NT2/D1 (cell line): Measurements from ENCODE around the gene SAMD10.

Experiments
- DNase-seq: peaks from one replicate; pipeline ENCODE4 v3.0.0-alpha.2; 2011; ENCODE audit warnings: low read depth, low spot score
- H3K27me3 ChIP-seq: 2 replicates; pipeline ENCODE4 v1.6.0; 2011; ENCODE audit warnings: mild to moderate bottlenecking; ENCODE audit not compliant: insufficient read length, insufficient read depth
- H3K36me3 ChIP-seq: 2 replicates; pipeline ENCODE4 v1.6.1; 2011; ENCODE audit warnings: mild to moderate bottlenecking, low read length, mixed read lengths; ENCODE audit not compliant: insufficient read depth, insufficient read length
- H3K4me1 ChIP-seq: 2 replicates; pipeline ENCODE4 v1.5.1; 2011; ENCODE audit not compliant: insufficient read depth, insufficient read length
- H3K4me3 ChIP-seq: 2 replicates; pipeline ENCODE4 v1.5.1; 2011; ENCODE audit warnings: low read depth; ENCODE audit not compliant: insufficient read length
- H3K9ac ChIP-seq: 2 replicates; pipeline ENCODE4 v1.6.0; 2011; ENCODE audit warnings: low read depth; ENCODE audit not compliant: insufficient read length
- H3K9me3 ChIP-seq: 2 replicates; pipeline ENCODE4 v1.5.1; 2011; ENCODE audit warnings: mild to moderate bottlenecking, low read length; ENCODE audit not compliant: insufficient read depth
- SUZ12 ChIP-seq: IDR thresholded peaks from 2 replicates; pipeline ENCODE4 v1.6.1; 2011; ENCODE audit not compliant: insufficient read length, insufficient read depth; ENCODE audit errors: extremely low read depth
- YY1 ChIP-seq: IDR thresholded peaks from 2 replicates; pipeline ENCODE4 v1.6.1; 2011; ENCODE audit not compliant: insufficient read length, insufficient read depth
- ZNF274 ChIP-seq: IDR thresholded peaks from 2 replicates; pipeline ENCODE4 v1.6.1; 2011; ENCODE audit warnings: mild to moderate bottlenecking, low read depth, low read length

Gene SAMD10

DNA sequence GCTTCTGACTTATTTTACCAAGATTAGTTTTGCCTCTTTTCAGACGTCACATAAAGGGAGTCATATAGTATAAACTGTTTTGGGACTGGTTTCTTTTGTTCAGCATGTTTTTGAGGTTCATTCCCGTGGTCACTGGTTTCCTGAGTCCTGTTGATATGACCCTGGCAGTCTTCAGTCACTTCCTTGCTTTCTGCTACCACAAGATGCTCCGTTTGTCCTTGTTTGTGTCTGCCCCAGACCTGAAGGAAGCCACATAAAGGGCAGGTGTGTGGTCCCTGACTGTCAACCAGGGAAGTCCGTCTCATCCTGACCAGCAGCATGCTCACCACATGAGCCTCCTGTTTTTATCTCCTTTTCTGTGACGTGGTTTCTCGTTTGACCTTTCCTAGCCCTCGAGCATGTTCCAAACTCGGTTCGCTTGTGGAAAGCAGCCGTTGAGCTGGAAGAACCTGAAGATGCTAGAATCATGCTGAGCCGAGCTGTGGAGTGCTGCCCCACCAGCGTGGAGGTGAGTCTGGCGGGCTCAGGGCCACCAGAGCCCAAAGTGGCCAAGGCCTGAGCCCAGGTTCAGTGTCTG lies 30.5 kb upstream of the SAMD10 start:
- Histone ChIP-seq H3K4me3 (no peak overlapping the region), H3K36me3 (peaks cover 81% of the 10 kb centered on the region), H3K9ac (no peak overlapping the region), H3K27me3 (no peaks in the 10 kb centered on the region), H3K4me1 (peaks cover 4% of the 10 kb centered on the region), H3K9me3 (peaks cover 21% of the 10 kb centered on the region)
- no peak for TF ChIP-seq ZNF274
- TF ChIP-seq YY1, result no peak
- no peak for TF ChIP-seq SUZ12
- DNase-seq, result no peak

DNA sequence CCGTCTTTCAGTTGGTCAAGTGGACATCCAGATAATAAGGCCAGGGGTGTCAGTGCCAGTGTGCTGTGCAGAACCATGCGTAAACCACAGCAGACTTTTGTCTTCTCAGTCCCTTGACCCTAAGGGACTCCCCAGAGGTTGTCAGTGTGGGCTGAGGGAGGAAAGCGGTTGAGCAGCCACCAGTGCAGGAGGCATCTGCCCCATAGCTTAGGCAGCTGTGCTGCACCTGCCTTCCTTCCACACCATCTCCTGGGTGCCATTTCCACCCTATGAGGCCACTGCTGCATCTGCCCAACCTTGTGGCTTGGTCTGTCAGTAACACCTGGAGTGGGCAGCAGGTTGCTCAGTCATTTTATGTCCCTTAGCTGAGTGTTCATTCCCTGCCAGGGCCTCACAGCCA lies 27.5 kb upstream of the SAMD10 start:
- Histone ChIP-seq H3K36me3 (peaks cover 85% of the 10 kb centered on the region), H3K4me3 (no peak overlapping the region), H3K27me3 (no peaks in the 10 kb centered on the region), H3K9me3 (peaks cover 21% of the 10 kb centered on the region), H3K9ac (peak overlapping the region; percentile 26), H3K4me1 (peaks cover 4% of the 10 kb centered on the region)
- DNase-seq, result no peak
- no peak for TF ChIP-seq SUZ12
- TF ChIP-seq ZNF274, result no peak
- no peak for TF ChIP-seq YY1

DNA sequence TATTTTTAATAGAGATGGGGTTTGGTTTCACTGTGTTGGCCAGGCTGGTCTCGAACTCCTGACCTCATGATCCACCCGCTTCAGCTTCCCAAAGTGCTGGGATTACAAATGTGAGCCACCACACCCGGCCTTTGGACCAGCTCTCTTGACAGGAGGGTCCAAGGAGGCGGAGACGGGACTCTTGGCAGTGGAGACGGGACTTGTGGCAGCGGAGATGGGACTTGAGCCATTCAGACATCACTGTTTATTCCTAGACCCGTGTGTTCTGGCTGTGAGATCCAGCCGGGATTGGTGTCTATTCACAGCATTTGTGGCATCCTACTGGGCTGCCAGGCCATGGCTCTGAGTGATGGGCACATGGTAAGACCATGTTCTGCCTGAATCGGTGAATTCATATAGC lies 27.0 kb upstream of the SAMD10 start:
- peaks cover 21% of the 10 kb centered on the region for H3K9me3 ChIP-seq
- peaks cover 86% of the 10 kb centered on the region for H3K36me3 ChIP-seq
- DNase-seq, result no peak
- H3K9ac ChIP-seq, result no peak overlapping the region
- H3K27me3 ChIP-seq, result no peaks in the 10 kb centered on the region
- no peak overlapping the region for H3K4me3 ChIP-seq
- TF ChIP-seq YY1 (no peak), SUZ12 (no peak), ZNF274 (no peak)
- H3K4me1 ChIP-seq, result peaks cover 4% of the 10 kb centered on the region

DNA sequence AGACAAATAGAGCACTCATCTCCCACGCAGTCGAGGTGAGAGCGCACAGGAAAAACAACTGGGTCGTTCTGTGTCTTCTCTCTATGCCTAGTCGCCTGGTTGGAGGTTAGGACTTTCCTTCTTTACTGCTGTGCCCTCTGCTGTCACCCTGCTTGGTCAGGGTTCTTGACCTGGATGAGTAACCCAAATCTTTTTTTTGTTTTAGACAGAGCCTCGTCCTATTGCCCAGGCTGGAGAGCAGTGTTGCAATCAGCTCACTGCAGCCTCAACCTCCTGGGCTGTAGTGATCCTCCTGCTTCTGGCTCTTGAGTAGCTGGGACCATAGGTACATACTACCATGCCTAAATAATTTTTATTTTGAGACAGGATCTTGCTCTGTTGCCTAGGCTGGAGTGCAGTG lies 26.0 kb upstream of the SAMD10 start:
- TF ChIP-seq YY1 (no peak), ZNF274 (no peak), SUZ12 (no peak)
- Histone ChIP-seq H3K9me3 (peaks cover 21% of the 10 kb centered on the region), H3K9ac (no peak overlapping the region), H3K4me1 (peaks cover 4% of the 10 kb centered on the region), H3K27me3 (no peaks in the 10 kb centered on the region), H3K36me3 (peaks cover 84% of the 10 kb centered on the region), H3K4me3 (no peak overlapping the region)
- DNase-seq, result no peak

DNA sequence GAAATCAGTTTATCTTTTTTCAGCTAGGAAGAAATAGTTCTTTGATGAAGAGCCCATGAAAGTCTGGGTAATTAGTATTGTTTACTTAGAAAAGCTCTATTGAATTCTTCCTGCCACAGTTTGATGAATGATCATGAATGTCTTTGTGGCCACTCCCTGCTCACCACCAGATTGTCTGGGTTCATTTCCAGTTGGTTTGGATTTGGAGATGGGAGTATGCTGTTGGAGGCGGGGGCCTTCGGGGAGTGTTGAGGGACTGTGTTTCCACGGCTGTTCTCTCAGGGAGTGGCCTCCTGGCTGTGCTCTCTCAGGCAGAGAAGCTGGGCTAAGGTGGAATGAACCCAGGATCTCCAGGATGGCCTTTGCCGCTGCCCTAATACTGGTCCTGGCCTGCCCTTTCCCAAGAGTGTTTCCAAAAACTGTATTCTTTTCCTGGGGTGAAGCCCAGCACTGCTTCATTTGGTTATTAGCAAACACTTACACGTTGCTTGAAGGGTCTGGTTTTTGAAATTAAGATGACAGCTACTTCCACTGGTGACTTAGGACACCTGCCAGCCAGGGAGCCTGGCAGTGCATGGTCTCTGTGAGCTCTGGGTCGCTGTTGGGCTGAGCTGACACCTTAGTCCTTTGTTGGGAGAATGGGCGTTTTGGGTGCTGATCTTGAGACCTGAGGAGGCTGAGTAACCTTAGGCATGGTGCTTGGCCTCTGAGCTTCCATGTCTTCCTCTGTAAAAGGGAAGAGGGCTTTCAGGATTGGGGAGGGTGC lies 24.7 kb upstream of the SAMD10 start:
- no peak overlapping the region for H3K9ac ChIP-seq
- DNase-seq, result no peak
- no peaks in the 10 kb centered on the region for H3K27me3 ChIP-seq
- H3K4me1 ChIP-seq, result peaks cover 12% of the 10 kb centered on the region
- no peak for TF ChIP-seq YY1
- TF ChIP-seq ZNF274, result no peak
- no peak for TF ChIP-seq SUZ12
- peaks cover 84% of the 10 kb centered on the region for H3K36me3 ChIP-seq
- H3K9me3 ChIP-seq, result peaks cover 18% of the 10 kb centered on the region
- H3K4me3 ChIP-seq, result no peak overlapping the region

DNA sequence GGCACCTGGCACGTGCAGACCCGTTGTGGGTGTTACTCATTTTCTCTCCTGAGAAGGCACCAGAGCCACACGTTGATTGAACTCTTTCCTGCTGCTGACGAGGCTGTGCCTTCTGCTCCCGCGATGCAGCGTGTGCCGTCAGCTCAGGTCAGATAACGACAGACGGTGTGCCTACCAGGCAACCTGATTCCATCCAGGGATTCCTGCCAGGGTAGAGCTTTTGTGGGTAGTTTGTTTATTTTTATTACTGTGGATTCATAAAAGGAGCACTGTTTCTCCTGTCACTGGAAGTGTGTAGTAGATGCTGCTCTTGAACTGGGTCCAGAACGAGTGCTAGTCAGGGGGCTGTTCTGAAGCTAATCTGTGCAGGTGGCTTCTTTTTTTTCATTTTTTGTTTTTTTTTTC lies 22.2 kb upstream of the SAMD10 start:
- no peaks in the 10 kb centered on the region for H3K9me3 ChIP-seq
- H3K36me3 ChIP-seq, result peaks cover 81% of the 10 kb centered on the region
- H3K4me1 ChIP-seq, result peaks cover 11% of the 10 kb centered on the region
- DNase-seq, result no peak
- TF ChIP-seq SUZ12 (no peak), YY1 (no peak), ZNF274 (no peak)
- H3K9ac ChIP-seq, result no peak overlapping the region
- H3K4me3 ChIP-seq, result no peak overlapping the region
- no peaks in the 10 kb centered on the region for H3K27me3 ChIP-seq

DNA sequence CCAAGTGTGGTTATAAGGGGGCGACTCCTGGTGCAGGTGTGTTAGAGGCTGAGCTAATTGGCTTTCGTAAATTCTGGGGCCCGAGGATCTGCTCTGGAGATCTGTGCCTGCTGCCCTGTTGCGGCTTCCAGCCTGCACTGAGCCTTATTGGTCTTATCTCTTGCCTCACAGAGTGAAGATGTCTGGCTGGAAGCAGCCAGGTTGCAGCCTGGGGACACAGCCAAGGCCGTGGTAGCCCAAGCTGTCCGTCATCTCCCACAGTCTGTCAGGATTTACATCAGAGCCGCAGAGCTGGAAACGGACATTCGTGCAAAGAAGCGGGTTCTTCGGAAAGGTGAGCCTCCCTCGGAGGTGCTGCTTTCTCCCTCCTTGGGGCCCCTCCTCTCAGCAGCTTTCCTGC lies 21.5 kb upstream of the SAMD10 start:
- no peak for DNase-seq
- Histone ChIP-seq H3K9ac (no peak overlapping the region), H3K4me3 (no peak overlapping the region), H3K9me3 (no peaks in the 10 kb centered on the region), H3K4me1 (peaks cover 11% of the 10 kb centered on the region), H3K27me3 (no peaks in the 10 kb centered on the region), H3K36me3 (peaks cover 83% of the 10 kb centered on the region)
- no peak for TF ChIP-seq YY1
- TF ChIP-seq ZNF274, result no peak
- no peak for TF ChIP-seq SUZ12
